Islet precursor cell (in vitro differentiated cells): ENCODE data around the gene CYSRT1.

ENCODE experiments used
- DNase-seq: peaks from one replicate; pipeline ENCODE4 v3.0.0-alpha.2; 2018

The CYSRT1 gene, protein sequence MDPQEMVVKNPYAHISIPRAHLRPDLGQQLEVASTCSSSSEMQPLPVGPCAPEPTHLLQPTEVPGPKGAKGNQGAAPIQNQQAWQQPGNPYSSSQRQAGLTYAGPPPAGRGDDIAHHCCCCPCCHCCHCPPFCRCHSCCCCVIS

DNA sequence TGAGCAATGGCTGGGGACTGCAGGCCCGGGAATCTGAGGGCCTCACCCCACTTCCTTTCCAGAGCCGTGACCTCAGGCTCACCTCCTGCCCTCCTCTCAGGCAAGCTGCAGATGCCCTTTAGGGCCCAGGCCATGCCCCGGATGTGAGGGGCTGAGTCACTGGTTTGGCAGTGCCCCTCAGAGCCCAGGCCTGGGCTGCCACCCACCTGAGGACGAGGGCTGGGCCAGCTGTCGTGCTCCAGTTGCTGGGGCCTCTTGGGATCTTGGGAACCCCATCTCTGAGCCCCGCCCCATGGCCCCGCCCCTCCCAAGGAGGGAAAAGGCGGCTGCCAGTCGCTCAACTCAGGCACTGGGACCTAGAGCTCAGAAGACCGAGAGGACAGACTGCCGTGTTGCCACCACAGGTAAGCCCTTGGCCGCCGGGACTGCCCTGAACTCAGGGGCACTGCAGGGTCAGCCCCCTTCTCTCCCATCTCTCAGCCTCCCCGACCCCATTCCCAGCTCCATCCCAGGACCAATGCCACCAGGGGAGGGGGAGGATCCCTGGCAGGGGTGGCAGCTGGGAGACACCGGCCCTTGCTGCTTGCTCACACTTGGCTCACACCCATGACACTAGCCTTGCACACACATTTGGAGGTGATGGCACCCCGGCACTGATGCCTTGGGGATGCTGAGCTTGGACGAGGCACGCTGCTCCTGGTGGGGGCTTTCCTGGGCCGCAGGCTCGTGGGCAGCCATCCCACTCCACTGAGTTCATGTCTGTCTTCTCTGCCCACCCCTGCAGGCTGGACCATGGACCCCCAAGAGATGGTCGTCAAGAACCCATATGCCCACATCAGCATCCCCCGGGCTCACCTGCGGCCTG, at the start of gene CYSRT1:
TSS of gene CYSRT1 (plus strand) at position 345 of the 865 bp plus-strand sequence. CDS start at position 793, 448 bp downstream.
- DNase-seq, result no peak

DNA sequence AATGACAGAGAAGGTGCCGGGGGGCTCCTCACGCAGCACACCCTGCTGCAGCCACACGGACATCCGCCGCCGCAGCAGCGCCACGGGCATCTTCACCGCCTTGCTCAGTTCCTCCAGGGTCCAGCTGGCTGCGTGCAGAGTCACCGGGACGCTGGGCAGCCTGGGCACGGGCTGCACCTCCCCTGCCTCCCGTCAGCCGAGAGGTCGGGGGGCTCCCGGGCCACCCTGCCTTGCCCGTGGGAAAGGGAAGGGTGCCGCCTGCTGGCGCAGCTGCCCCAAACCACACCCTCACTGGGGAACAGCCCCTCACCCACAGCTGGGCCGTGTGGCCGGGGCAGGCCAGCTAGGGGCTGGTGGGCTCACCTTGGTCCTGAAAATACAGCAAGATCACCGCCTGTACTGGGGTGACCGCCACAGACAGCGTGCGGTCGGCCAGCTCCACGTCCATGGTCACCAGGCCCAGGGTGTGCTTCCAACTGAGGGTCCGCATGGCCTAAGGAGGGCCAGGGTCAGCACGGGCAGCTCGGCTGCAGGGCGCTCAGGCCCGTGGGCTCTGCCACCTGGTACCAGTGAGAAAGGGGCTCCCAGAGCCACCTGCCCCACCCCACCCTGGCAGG, 49.5 kb upstream of the CYSRT1 start:
- no peak for DNase-seq

DNA sequence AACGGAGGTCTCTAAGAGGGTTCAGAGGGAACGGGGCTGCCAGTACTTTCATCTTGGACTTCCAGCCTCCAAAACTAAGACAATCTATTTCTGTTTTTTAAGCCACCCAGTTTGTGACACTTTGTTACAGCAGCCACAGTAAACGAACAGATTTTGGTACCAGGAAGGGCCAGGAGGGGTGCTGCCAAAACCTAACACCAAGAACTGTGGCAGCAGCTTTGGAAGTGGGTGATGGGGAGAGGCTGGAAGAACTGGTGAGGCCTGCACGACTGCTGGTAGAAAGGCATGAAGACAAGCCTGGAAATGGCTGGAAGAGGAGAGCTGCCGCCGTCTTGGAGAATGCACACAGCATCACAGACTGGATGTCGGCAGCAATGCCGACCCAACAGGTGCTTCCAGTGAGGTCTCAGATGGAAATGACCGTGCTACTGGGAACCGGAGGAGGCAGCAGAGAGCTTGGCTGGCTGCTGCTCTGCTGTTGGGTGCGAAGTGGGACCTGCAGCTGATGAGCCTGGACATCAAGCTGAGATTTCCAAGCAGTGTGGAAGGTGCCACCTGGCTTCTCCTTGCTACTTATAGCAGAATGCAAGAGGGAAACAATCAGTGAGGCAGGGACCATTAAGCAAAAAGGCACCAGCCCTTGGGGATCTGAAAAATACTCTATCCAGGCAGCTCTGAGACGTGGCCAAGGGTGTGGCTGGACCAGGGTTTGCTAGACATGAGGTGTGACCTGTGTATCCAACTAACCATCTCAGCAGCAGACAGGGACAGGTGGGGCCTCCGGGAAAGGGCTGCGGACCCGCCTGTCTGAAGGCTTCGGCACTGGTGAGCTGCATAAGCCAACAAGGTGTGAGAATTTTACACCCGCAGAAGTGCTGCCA, 48.4 kb upstream of the CYSRT1 start:
- peak; percentile 80 for DNase-seq

DNA sequence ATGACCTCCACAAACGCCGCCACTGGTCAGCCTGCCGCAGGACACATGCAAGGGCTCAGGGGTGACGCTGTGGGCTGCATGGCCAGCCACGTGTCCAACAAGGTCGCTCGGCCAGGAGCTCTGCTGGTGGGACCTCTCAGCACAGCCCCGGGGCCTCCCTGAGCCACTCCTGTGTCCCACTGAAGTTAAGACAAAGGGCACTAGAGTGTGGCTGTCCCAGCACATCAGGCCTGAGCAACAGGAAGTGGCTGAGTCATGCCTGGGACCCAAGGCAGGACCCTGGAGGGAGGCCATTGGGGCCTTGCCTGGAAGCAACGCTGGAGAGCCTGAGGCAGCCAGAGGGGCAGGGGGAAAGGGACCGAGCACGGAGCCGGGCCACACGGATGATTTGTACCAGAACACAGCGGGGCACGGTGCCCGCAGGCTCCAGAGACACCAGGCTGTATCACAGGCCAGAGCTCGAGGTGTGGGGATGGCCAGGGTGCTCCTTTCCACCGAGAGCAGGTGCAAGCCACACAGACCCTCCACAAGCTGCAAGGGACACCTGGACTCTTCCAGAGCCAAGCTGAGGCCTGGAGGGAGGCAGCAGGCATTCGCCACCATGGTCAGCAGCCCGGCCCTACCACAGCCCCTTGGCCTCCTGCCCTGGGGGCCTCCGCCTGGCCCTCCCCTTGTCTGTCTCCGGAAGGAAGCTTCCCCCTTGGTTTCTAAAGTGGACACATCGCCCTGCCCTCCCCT, 46.6 kb upstream of the CYSRT1 start:
- peak; percentile 70 for DNase-seq

DNA sequence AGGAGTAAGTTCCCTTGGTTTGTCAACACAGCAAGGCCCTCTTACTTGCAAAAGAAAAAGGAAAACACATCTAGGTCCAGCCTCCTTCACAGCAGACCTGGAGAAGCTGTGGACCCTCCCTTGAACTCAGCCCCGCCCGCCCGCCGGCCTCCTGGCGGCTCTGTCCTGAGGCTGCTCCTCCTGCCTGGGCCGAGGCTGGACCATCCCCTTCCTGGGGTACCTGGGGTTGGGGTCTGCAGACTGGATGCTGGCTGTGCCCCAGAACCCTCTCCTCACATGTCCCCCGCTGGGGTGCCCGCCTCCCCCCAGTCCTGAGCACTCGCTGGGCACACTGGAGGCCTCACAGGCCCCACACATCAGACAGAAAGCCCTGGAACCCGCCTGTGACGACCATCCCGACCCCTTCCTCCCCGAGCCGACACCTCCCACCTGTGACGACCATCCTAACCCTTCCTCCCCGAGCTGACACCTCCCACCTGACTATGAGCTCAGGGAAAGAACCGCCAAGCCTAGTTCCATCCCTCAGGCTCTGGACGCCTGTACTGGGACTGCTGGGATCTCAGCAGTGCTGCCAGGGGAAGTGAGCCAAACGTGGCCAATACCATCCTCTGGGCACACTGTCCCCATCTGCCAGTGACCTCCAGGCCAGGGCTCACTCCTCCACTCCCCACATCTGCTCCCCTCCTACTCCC, 45.9 kb upstream of the CYSRT1 start:
- DNase-seq, result no peak

DNA sequence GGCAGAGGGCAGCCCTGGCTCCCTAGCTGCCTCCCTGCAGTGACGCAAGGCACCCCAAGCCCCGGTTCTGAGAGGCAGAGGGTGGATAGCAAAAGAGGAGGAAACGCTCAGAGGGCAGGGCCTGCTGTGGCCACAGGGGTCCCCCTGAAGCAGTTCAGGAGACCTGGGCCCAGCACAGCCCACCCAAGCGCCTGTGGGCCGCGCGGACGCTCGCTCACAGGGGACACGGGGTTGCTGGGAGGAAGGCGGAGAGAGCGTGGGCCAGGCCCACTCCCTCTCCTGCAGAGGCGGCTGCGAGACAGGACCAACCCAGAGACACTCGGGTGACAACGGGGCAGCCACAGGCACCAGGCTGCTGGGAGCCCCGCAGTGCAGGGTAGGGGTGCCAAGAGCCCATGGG, 45.2 kb upstream of the CYSRT1 start:
- DNase-seq, result no peak

DNA sequence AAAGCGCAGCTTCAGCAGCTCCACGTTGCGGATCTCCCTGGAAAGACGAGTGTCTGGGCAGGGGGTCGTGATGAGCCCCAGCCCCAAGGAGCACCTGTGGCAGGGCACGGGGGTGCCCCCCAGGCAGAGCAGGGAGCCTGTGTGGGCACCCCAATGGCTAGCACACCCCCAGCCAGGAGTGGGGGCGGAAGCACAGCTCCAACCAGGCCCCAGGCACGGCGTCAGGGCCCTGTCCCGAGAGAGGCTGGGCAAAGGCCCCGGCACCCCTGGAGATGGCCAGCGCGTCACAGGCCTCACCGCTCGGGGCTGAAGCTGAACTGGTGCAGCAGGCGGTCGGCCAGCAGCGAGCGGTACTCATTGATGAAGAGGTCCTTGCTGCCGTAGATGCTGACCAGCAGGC, 44.5 kb upstream of the CYSRT1 start:
- DNase-seq, result no peak

DNA sequence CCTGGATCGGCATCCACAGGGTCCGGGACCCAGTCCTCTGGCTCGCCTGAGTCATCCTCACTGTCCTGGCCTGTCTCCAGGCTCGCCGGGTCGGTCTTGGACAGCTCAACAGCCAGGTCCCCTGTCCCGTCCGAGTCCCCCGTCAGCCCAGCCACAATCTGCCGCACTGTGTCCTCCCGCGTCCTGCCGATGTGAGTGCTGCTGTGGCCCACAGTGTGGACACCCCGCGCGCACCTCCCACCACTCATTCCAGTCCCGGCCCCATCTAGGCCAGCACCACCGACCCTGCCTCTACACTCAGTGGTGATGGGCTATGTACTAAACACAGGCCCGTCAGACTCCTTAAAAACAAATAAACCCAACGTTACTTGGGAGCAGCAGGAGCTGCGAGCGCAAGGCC, 43.3 kb upstream of the CYSRT1 start:
- no peak for DNase-seq

DNA sequence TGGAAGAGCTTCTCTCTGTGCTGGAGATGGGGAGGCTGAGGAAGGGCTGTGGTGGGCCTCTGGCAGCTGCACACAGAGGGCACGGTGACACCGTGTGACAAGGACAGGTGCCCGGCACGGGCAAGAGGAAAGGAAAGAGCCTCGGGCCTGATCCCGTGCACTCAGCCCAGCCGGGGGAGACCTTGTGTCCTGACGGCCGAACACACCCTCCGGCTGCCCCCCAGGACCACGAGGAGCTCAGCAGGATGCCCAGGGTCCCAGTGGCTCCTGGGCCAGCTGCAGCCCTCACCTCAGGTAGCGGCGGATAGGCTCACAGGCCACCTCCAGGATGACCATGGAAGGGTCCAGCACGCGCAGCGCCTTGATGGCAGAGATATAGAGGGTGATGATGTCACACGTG, 42.1 kb upstream of the CYSRT1 start:
- no peak for DNase-seq

DNA sequence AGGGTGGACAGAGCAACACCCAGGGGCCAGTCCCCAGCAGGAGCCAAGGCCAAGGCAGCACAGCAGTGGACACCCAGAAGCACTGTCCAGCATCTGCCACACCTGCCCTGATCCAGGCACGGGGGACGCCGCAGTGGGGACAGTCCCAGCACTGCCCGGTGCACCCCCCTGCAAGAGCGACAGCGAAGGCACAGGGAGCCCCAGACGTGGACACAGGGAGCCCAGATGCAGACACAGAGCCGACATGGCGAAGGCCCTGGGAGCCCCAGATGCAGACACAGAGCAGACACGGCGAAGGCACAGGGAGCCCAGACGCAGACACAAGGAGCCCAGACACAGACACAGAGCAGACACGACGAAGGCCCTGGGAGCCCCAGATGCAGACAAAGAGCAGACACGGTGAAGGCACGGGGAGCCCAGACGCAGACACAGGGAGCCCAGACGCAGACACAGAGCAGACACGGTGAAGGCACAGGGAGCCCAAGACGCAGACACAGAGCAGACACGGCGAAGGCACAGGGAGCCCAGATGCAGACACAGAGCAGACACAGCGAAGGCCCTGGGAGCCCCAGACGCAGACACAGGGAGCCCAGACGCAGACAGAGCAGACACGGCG, 40.9 kb upstream of the CYSRT1 start:
- DNase-seq, result no peak

DNA sequence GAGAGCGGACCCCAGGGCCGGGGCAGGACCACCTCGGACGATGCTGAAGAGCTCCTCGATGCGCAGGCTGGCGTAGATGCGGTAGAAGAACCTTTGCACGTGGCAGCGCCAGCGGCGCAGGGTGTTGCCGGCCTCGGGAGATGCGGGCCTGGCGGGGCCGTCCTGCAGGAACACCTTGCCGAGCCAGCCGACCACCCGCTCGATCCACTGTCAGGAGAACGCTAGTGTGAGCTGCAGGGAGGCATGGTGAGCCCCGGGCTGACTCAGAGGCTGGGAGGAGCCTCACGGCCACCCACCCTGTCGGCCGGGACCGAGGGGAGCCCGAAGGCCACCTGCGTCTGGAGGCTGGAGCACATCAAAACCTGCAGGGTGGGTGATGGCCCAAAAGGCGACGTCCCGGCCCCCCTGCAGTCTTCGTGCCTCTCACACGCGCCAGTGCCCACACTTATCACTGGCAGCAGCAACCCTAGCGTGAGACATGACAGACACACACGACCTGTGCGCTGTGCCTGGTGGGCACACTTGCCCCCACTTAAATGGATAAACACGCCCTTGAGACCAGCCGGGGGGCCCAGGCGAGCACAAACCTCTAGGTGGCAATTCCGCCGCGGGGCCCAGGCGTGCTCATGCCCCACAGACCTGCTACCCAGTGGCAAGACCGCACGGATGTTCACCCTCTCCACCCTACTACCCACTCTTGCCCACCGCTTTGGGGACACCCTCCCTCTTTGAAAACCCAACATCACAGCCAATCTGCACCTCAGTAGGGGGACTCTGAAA, 39.9 kb upstream of the CYSRT1 start:
- DNase-seq, result no peak

DNA sequence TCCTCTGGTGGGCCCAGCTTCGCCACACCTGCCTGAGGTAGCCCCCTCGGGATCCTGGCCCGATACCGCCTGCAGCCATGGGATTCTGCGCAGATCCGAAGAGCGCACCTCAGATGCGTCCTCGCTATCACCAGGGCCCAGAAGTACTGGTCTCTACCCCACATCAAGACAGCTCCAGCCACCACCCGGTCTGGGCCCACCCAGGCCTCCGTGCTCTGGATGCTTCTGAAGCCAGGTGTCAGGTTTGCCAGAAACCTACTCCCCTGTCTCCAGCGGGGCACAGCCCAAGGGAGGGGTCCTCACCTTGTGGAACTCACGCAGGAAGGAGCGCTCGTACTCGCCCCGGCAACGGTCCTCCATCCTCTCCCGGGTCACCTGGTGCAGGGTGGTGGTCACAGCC, 39.1 kb upstream of the CYSRT1 start:
- DNase-seq, result no peak

DNA sequence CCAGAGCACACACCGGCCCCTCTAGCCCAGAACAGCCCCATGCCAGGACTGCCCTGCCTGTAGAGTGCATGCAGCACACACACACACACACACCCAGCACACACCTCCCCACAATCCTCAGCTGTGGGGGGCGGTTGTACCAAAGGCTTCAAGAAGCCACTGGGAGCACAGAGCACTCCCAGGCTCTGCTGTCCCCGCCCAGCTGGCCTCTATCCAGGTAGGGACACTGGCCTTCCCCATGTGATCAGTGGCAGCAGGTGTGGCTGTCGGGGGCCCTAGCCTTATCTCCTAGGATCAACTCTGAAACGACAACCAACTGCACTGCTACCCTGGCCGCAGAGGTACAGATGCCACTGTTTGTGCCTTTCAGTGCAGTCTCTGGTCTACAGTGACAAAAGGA, 38.6 kb upstream of the CYSRT1 start:
- DNase-seq, result no peak

DNA sequence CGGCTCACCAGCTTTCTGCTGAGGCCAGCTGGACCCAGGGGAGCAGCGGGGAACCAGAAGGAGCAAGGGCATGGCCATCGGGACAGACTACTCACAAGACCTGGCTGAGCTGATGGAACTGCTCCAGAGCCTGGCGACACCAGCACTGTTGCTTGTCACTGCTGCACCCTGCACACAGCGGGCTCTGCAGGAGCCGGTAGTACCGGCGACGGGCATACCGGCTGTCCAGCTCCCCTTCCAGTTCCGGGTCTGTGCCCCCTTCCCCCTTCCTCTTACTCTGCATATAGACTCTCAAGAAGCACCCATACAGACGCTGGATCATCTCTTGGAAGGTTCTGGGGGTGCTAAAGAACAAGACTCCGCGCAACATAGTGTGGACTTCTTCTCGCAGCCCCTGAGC, 37.6 kb upstream of the CYSRT1 start:
- no peak for DNase-seq

DNA sequence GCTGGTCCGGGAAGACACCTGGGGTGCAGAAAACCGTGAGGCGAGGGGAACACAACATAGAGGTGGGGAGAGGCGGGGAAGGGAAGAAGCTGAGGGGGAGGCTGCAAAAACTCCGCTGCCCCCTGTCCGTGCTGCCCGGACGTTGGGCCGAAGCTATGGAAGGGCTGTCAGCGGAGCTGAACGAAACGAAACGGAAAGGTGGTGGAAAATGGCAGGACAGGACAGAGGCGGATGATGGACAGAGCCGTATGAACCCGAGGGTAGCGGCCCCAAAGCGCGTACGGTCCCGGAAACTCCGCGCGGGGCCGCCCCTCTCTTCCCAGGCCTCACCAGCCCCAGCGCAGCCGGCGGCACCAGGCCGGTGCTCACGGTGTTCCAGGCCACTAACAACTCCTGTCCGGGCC, 36.9 kb upstream of the CYSRT1 start:
- no peak for DNase-seq

DNA sequence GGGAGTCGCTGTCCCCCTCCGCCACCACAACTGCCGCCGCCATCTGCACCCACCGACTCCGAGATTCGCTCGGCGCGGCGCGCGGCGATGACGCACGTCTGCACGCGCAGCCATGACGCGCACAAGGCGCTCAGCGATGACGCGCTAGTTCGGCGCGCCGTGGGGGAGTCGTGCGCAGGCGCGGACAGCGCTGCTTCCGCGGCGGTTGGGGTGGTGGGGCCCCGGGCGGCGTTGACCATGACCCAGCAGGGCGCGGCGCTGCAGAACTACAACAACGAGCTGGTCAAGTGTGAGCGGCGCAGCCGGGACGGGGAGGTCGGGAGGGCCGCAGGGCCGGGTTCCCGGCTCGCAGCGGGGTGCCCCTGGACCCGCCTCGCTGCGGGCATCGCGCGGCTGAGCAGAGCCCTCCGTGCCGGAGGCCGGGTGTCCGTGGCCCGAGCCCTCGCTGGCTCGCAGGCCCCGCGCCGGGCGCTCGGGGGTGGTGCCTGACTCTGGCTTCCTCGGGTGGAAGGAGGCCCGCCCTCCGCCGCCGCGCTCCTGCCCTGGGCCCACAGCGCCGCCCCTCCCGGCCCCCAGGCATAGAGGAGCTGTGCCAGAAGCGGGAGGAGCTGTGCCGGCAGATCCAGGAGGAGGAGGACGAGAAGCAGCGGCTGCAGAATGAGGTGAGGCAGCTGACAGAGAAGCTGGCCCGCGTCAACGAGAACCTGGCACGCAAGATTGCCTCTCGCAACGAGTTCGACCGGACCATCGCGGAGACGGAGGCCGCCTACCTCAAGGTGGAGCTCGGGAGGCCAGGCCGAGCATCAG, 36.3 kb upstream of the CYSRT1 start, which contains the start of the genes ANAPC2 and SSNA1:
TSS of gene ANAPC2 (minus strand) at position 71 of the 807 bp plus-strand sequence. CDS start at position 43, 28 bp downstream.
TSS of gene SSNA1 (plus strand) at position 187 of the 807 bp plus-strand sequence. CDS start at position 238, 51 bp downstream.
- peak; percentile 95 for DNase-seq

DNA sequence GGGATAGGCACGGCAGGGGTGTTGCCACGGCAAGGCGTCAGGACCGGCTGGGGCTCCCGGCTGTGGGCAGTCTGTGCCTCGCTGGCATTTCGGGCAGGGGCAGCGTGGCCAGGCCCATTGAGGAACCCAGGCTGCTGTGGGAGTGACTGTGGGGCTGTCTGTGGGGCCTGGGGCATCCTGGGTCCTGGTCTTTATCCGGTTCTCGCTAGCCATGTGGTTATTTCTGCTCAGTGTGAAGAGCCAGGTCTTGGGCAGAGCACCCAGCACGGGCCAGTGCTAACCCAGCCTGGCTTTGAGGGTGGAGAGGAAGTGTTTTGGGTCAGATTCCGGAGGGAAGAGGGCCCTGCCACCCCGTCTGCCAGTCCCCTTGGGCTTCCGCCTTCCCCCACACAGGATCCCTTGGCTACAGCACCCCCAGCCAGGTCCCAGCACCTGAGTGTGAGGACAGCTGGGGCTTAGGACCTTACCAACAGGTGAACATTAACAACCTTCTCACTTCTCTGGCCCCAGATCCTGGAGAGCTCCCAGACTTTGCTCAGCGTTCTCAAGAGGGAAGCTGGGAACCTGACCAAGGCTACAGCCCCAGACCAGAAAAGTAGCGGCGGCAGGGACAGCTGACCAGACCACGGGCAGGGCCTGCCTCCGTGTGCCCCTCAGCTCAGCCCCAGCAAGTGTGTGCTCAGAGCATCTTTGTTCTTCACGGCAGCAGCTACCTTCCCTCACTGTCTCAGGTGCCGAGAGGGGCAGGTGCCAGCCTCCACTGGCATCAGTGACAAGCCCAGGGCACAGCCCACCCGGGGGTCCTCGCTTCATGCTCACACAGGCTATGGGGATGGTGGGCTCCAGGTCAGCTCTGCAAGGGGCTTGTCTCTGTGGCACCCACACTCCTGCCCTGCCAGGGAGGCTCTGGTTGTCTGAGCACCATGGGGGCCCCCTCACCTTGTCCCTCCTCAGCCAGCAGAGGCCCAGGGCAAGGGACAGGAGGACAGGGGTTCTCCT, 35.4 kb upstream of the CYSRT1 start:
- no peak for DNase-seq

DNA sequence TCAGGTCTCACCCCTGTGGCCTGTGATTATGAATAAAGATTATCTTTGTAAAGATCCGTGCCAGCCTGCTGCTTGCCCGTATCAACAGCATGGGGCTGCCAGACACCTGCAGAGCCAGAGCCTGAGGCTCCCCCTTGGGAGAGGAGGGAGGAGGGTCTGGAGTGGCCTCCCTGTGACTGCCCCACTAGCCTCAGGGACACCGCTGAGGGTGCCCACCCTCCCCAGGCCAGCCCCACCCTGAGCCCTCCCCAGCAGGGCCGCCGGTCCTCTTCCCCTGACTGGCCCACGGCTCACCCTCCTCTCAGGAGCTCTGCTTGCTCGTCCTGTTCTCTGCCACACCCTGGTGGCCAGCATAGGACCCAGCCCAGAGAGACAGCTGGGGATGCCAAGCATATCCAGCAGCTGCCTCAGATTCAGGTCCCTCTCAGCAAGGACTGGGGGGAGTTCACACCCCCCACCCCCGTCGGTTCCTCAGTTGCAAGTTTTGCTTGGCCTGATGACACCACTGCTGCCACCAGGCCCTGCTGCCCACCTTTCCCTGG, 34.6 kb upstream of the CYSRT1 start:
- no peak for DNase-seq
